GM21529 (cell line): ENCODE data around the gene UQCR11.

Source experiments
- ATAC-seq: cut with Tn5 transposase; IDR thresholded peaks from one replicate; pipeline ENCODE4 v1.9.1; 2021; ENCODE audit not compliant: unreplicated experiment

Gene UQCR11

GRCh38 chr19:1618157-1619093 lies 13.2 kb upstream of the UQCR11 start:
- no peak for ATAC-seq

GRCh38 chr19:1616875-1617274 lies 11.6 kb upstream of the UQCR11 start:
- no peak for ATAC-seq

GRCh38 chr19:1616396-1616795 lies 11.1 kb upstream of the UQCR11 start:
- ATAC-seq: no peak

- no peak for ATAC-seq
Observed at GRCh38 chr19:1615156-1615765, 10.0 kb upstream of the UQCR11 start.

GRCh38 chr19:1613808-1614570 lies 8.7 kb upstream of the UQCR11 start:
- no peak for ATAC-seq

GRCh38 chr19:1613146-1613545 lies 7.9 kb upstream of the UQCR11 start:
- ATAC-seq: no peak

GRCh38 chr19:1612114-1613086 lies 7.1 kb upstream of the UQCR11 start:
- ATAC-seq: no peak

- no peak for ATAC-seq
Observed at GRCh38 chr19:1611353-1611752, 6.1 kb upstream of the UQCR11 start.

GRCh38 chr19:1610579-1610978 lies 5.3 kb upstream of the UQCR11 start:
- no peak for ATAC-seq

- ATAC-seq: no peak
Observed at GRCh38 chr19:1609680-1610474, 4.6 kb upstream of the UQCR11 start.

- ATAC-seq: no peak
Observed at GRCh38 chr19:1609103-1609396, 3.8 kb upstream of the UQCR11 start.

- ATAC-seq: no peak
Observed at GRCh38 chr19:1608359-1609102, 3.3 kb upstream of the UQCR11 start.

GRCh38 chr19:1606138-1606651 lies 933 bp upstream of the UQCR11 start:
- no peak for ATAC-seq

GRCh38 chr19:1602091-1602707 lies 3.1 kb downstream of the UQCR11 start:
- ATAC-seq: no peak

GRCh38 chr19:1601613-1602064 lies 3.6 kb downstream of the UQCR11 start:
- ATAC-seq: no peak

- ATAC-seq: no peak
Observed at GRCh38 chr19:1599460-1599846, 5.8 kb downstream of the UQCR11 start.

GRCh38 chr19:1598777-1599459 lies 6.3 kb downstream of the UQCR11 start:
- no peak for ATAC-seq

GRCh38 chr19:1593501-1593772 lies 11.8 kb downstream of the UQCR11 start:
- ATAC-seq: no peak
